DOHH2 (cell line): ENCODE measurements around the gene PPP4R1.

Source experiments
- CTCF ChIP-seq: fragments of 200-600 bp; sonication (generic); IDR thresholded peaks from one replicate; pipeline ENCODE4 v1.5.1; 2014; ENCODE audit warnings: antibody characterized with exemption, mild to moderate bottlenecking, low read depth, low read length; ENCODE audit not compliant: poor library complexity, severe bottlenecking
- EZH2phosphoT487 ChIP-seq: fragments of 200-600 bp; sonication (generic); IDR thresholded peaks from 2 replicates; pipeline ENCODE4 v1.6.1; 2017; ENCODE audit warnings: borderline replicate concordance, mild to moderate bottlenecking, antibody characterized with exemption, low read length, moderate library complexity, mixed read lengths

- TF ChIP-seq CTCF (no peak), EZH2phosphoT487 (no peak)
Observed at GRCh38 chr18:9531791-9532410, 82.5 kb downstream of the PPP4R1 start.
